Esophagus squamous epithelium (tissue), 5 donors: ENCODE data around the gene NAA80. TPM values are rescaled to one million over a fixed set of nuclear protein-coding genes. Genes with fewer than 3 reads are reported as not detected.

Source experiments
- DNase-seq: peaks from one replicate; lab custom pipeline; 2025; lab: John Stamatoyannopoulos, UW
- H3K27ac ChIP-seq, 4 donors: fragments of 200-600 bp; sonication (generic); one replicate each; pipeline ENCODE4 v1.5.1; 2016 to 2019; ENCODE audit warnings: mild to moderate bottlenecking in 1 of 4
- H3K27me3 ChIP-seq, 4 donors: fragments of 200-600 bp; sonication (generic); 1 replicate in 3 of 4; 2 replicates in 1 of 4; pipeline versions ENCODE4 v1.5.1 to v1.6.0; 2017 to 2021; ENCODE audit warnings: antibody characterized with exemption in 1 of 4
- H3K36me3 ChIP-seq, 3 donors: fragments of 200-600 bp; sonication (generic); one replicate each; pipeline ENCODE4 v1.5.1; 2016 to 2019
- H3K4me1 ChIP-seq, 3 donors: fragments of 200-600 bp; sonication (generic); one replicate each; pipeline ENCODE4 v1.5.1; 2017 to 2019
- H3K4me3 ChIP-seq, 4 donors: fragments of 200-600 bp; sonication (generic); 1 replicate in 3 of 4; 2 replicates in 1 of 4; pipeline ENCODE4 v1.5.1; 2016 to 2019; ENCODE audit warnings: mild to moderate bottlenecking in 2 of 4, moderate library complexity in 1 of 4
- H3K9me3 ChIP-seq, 3 donors: fragments of 200-600 bp; sonication (generic); one replicate each; pipeline ENCODE4 v1.5.1; 2016 to 2019
- POLR2A ChIP-seq, 4 donors: fragments of 450-650 bp; IDR thresholded peaks; one replicate each; pipeline ENCODE4 v1.6.1; 2017; ENCODE audit warnings: antibody characterized with exemption in 4 of 4, mild to moderate bottlenecking in 4 of 4, moderate library complexity in 3 of 4
- WGBS, 2 donors: methylation state at CpG; one replicate each; pipeline ENCODE4 v1.1.5; 2018; 5-methylcytosine and 5-hydroxymethylcytosine counted together
- intact Hi-C: fragments of 100-400 bp; cut with DNase I; formaldehyde crosslinking; loops from one replicate; pipeline ENCODE4 v1.15.0; 2022
- total RNA-seq, 4 donors: library from RNA; depleted of rRNA; stranded (reverse); fragments of >200 nt; gene quantifications; one replicate each; pipeline ENCODE4 v1.1.0, GENCODE V29; 2016
- TF ChIP-seq, protein P1 (sequence below), 6 experiments: fragments of 450-650 bp in 4 of 6; fragments of 200-600 bp in 2 of 6; sonication (generic) in 2 of 6; IDR thresholded peaks; one replicate each; pipeline ENCODE4 v1.5.1; 2016 to 2019; ENCODE audit warnings: antibody characterized with exemption in 6 of 6, mild to moderate bottlenecking in 4 of 6, moderate library complexity in 4 of 6
- donor health status: DM: yes; HTN: yes; CAD: no.

The NAA80 gene
- total RNA-seq, 4 donors from 2014 or later = 6.0 to 16.2 (median 7.7) TPM

DNA sequence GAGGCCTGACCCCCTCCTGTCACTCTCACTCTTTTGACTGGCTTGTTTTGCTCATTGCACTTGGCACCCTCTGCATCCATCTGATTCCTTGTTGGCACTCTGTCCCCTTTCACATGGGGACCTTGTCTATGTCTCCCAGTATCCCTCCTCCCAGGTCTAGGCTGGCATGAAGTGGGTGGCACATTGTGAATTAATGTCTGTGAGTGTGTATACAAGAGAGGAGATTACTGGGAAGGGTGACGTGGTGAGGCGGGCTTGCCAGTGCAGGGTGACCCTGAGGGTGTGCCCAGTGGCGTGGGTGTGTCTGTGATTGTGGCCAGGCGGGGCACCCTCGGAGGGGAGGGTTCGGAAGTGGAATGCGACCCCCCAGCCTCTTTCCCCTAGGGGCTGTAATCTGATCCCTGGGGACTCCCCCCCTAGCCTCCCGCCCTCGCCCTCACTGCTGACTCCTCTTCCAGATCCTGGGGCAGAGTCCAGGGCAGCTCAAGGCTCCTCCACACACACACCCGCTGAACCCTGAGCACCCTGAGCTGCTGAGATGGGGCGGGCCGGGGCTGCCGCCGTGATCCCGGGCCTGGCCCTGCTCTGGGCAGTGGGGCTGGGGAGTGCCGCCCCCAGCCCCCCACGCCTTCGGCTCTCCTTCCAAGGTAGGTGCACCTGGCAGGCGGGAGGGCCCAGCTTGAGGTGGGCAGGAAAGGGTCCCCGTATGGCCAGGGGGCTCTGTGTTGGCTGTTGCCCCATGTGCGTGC is 30.3 kb downstream of the NAA80 start, which contains the start of gene SEMA3B:
TSS of gene SEMA3B (plus strand) at position 445 of the 749 bp plus-strand sequence. CDS start at position 539, 94 bp downstream.
- TF ChIP-seq, protein P1, sequence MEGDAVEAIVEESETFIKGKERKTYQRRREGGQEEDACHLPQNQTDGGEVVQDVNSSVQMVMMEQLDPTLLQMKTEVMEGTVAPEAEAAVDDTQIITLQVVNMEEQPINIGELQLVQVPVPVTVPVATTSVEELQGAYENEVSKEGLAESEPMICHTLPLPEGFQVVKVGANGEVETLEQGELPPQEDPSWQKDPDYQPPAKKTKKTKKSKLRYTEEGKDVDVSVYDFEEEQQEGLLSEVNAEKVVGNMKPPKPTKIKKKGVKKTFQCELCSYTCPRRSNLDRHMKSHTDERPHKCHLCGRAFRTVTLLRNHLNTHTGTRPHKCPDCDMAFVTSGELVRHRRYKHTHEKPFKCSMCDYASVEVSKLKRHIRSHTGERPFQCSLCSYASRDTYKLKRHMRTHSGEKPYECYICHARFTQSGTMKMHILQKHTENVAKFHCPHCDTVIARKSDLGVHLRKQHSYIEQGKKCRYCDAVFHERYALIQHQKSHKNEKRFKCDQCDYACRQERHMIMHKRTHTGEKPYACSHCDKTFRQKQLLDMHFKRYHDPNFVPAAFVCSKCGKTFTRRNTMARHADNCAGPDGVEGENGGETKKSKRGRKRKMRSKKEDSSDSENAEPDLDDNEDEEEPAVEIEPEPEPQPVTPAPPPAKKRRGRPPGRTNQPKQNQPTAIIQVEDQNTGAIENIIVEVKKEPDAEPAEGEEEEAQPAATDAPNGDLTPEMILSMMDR (IDR thresholded peaks at IDR 0.05) = no peak
- peak in 1 of 4 donors; percentile 23 for TF ChIP-seq POLR2A (IDR thresholded peaks at IDR 0.05)
- no peak for DNase-seq
- peak within 1 kb of the TSS; percentile 67 to 90 (median 88) for H3K27ac ChIP-seq
- H3K27me3 ChIP-seq = peaks cover 0 to 7% (median 2%) of the 10 kb centered on the region in 4 donors
- 6% methylated on average over 6 of the region's 21 CpGs; no CpG with 5 or more reads in 1 of the 2 donors for WGBS, 2 donors
- peaks cover 22 to 95% (median 69%) of the 10 kb centered on the region in 3 donors for H3K4me1 ChIP-seq
- H3K9me3 ChIP-seq = no peaks in the 10 kb centered on the region
- peak within 1 kb of the TSS in 3 of 4 donors; percentile 38 to 59 (median 39) for H3K4me3 ChIP-seq
- intact Hi-C loops = no loop called here
- no peaks in the 10 kb centered on the region for H3K36me3 ChIP-seq

DNA sequence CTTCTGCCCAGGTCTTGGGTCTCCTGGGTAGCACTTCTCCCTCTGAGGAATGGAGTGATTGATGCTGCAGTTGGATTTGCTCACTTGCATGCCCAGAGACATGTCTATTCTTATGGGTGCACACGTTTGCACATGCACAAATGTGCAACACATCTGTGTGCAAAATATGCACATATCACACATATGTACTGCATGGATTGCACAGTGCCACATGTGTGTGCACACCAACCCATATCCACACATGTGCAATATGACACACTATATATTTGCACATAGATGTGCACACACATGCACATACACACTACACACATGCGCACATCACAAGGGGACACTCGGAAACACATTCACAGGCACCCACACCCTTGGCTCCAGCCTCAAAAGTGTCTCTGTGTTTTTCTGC is 30.9 kb downstream of the NAA80 start:
- no peaks in the 10 kb centered on the region for H3K9me3 ChIP-seq
- peak overlapping the region in 3 of 4 donors; percentile 38 to 59 (median 39) for H3K4me3 ChIP-seq
- no peak for DNase-seq
- H3K36me3 ChIP-seq = no peaks in the 10 kb centered on the region
- H3K4me1 ChIP-seq = peaks cover 18 to 95% (median 64%) of the 10 kb centered on the region in 3 donors
- H3K27me3 ChIP-seq = peaks cover 0 to 1% (median 0%) of the 10 kb centered on the region in 4 donors
- TF ChIP-seq, protein P1 (IDR thresholded peaks at IDR 0.05) = no peak
- TF ChIP-seq POLR2A (IDR thresholded peaks at IDR 0.05) = no peak
- intact Hi-C loops = no loop called here
- 3 to 44% methylated on average over 2 to 3 of the region's 3 CpGs for WGBS, 2 donors
- peak overlapping the region; percentile 67 to 90 (median 88) for H3K27ac ChIP-seq

DNA sequence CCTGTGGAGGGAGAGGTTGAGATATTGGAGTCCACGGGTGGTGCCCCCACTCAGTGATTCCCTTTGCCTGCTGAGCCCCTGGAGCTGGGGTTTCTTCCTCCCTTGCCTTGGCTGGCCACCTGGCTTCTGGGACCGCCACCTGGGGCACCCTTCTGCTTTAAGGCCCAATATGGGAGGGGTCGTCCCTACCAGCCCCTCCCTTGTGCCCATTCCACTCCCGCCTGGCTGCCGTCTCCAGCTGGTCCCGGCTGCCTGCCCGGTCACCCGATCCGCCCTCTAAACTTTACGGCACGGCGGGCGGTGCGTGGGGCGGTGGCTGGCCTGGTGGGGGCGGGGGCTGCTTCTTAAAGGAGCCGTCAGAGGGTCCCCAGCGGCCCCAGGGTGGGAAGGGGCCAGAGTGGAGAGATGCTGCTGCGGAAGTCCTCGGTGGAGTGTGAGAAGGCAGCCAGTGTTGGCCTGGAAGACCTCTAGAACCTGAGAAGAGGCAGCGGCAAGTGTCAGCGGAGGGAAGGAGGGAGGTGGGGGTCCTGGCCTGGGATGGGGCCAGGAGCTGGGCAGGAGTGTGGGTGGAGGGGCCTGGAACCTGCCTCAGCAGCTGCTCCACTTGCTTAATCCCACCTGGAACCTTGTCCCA is 31.8 kb downstream of the NAA80 start:
- intact Hi-C loops = no loop called here
- Histone ChIP-seq H3K9me3 (no peaks in the 10 kb centered on the region), H3K36me3 (no peaks in the 10 kb centered on the region), H3K27me3 (no peaks in the 10 kb centered on the region), H3K4me3 (peak overlapping the region; percentile 19 to 59 (median 38)), H3K27ac (peak overlapping the region; percentile 67 to 90 (median 88)), H3K4me1 (peaks cover 11 to 86% (median 56%) of the 10 kb centered on the region in 3 donors)
- TF ChIP-seq POLR2A (IDR thresholded peaks at IDR 0.05) = peak in 2 of 4 donors; percentile 51 to 58
- TF ChIP-seq, protein P1 (IDR thresholded peaks at IDR 0.05) = no peak
- no peak for DNase-seq
- WGBS, 2 donors = 24 to 28% methylated on average over 3 to 7 of the region's 22 CpGs

DNA sequence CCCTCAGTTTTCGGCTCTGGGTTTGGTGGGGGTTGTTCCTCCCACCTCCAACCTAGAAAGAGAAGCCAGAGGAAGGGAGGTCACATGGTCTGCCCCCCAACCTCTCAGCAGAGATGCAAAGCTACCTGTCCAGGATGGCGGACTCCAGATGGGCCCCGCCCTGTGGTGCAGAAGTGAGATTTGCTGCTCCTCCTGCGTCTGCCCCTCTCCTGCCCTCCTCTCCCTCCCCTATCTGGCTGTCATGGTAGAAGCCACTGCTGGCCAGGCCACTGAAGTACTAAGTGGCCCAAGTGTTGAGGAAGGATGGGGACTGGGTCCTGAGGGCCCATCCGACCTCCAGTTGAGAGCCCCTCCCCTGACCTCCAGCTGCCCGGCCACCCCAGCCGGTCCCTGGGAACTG is 32.4 kb downstream of the NAA80 start:
- peak overlapping the region; percentile 67 to 90 (median 88) for H3K27ac ChIP-seq
- peaks cover 11 to 83% (median 56%) of the 10 kb centered on the region in 3 donors for H3K4me1 ChIP-seq
- intact Hi-C loops = no loop called here
- TF ChIP-seq, protein P1 (IDR thresholded peaks at IDR 0.05) = no peak
- TF ChIP-seq POLR2A (IDR thresholded peaks at IDR 0.05) = no peak
- H3K36me3 ChIP-seq = no peaks in the 10 kb centered on the region
- DNase-seq = no peak
- H3K27me3 ChIP-seq = no peaks in the 10 kb centered on the region
- H3K4me3 ChIP-seq = peak overlapping the region; percentile 19 to 59 (median 38)
- no peaks in the 10 kb centered on the region for H3K9me3 ChIP-seq
- 60% methylated on average over 4 of the region's 7 CpGs; no CpG with 5 or more reads in 1 of the 2 donors for WGBS, 2 donors
